C4-2B (cell line): ENCODE results near the gene EEF1A1.

Experiments
- CTCF ChIP-seq: fragments of 450-650 bp; conservative IDR thresholded peaks from 2 replicates; pipeline ENCODE4 v1.5.1; 2017; ENCODE audit warnings: mild to moderate bottlenecking
- ZFX ChIP-seq: fragments of 450-650 bp; IDR thresholded peaks from 2 replicates; pipeline ENCODE4 v1.6.1; 2017

GRCh38 chr6:73504160-73504559 lies 16.7 kb downstream of the EEF1A1 start:
- TF ChIP-seq CTCF: no peak
- no peak for TF ChIP-seq ZFX
